Naive B cell (primary cell): ENCODE data around the gene PGPEP1. TPM values are rescaled to one million over a fixed set of nuclear protein-coding genes. Genes with fewer than 3 reads are reported as not detected.
"Not testable (repeated sequence)": the region's sequence is repeated elsewhere in the genome, so short reads cannot be mapped to it uniquely, and the experiment has no call there.

Source experiments
- ATAC-seq, 2 donors: fragments of 150-1000 bp; cut with Tn5 transposase; 2 replicates each; pipeline ENCODE4 v1.10.0; 2021; ENCODE audit warnings: low read depth in 2 of 2, mild to moderate bottlenecking in 2 of 2, moderate library complexity in 2 of 2
- DNase-seq: peaks from one replicate; pipeline ENCODE4 v3.0.0; 2022
- H3K27ac Mint-ChIP-seq, 6 donors: one replicate each; pipeline ENCODE4 v1.8.0; 2020 to 2022; ENCODE audit warnings: mild to moderate bottlenecking in 6 of 6, mixed read lengths in 6 of 6, moderate library complexity in 5 of 6, inconsistent platforms in 2 of 6
- H3K27me3 Mint-ChIP-seq, 3 donors: one replicate each; pipeline ENCODE4 v1.8.0; 2021 to 2022; ENCODE audit warnings: mixed read lengths in 3 of 3, mild to moderate bottlenecking in 1 of 3
- H3K36me3 Mint-ChIP-seq, 2 donors: one replicate each; pipeline ENCODE4 v1.8.0; 2020 to 2022; ENCODE audit warnings: mixed read lengths in 2 of 2, inconsistent platforms in 1 of 2, mild to moderate bottlenecking in 1 of 2
- H3K4me1 Mint-ChIP-seq, 3 donors: one replicate each; pipeline ENCODE4 v1.8.0; 2020 to 2022; ENCODE audit warnings: mixed read lengths in 3 of 3, inconsistent platforms in 1 of 3, mild to moderate bottlenecking in 1 of 3, moderate library complexity in 1 of 3
- H3K4me3 Mint-ChIP-seq, 8 donors: one replicate each; pipeline ENCODE4 v1.8.0; 2020 to 2022; ENCODE audit warnings: mild to moderate bottlenecking in 8 of 8, mixed read lengths in 8 of 8, moderate library complexity in 8 of 8, inconsistent platforms in 2 of 8
- H3K9me3 Mint-ChIP-seq, 7 donors: one replicate each; pipeline ENCODE4 v1.8.0; 2020 to 2022; ENCODE audit warnings: mixed read lengths in 7 of 7, mild to moderate bottlenecking in 5 of 7, inconsistent platforms in 2 of 7, moderate library complexity in 1 of 7
- polyA plus RNA-seq, 6 donors: library from polyadenylated mRNA; unstranded; fragments of 300-500 nt; fragmentation: Illumina TruSeq; gene quantifications; one replicate each; pipeline ENCODE4 v1.2.3, GENCODE V29; 2021; ENCODE audit warnings: low read depth in 6 of 6

Gene PGPEP1
- polyA plus RNA-seq, 6 donors from 2014 or later, result 4.0 to 11.8 (median 8.0) TPM

- no peak for DNase-seq
- Mint-ChIP-seq H3K36me3 (peaks cover 7 to 10% of the 10 kb centered on the region in 2 donors), H3K9me3 (no peaks in the 10 kb centered on the region), H3K27ac (no peak overlapping the region), H3K4me1 (peaks cover 4 to 12% (median 12%) of the 10 kb centered on the region in 3 donors), H3K27me3 (peaks cover 0 to 3% (median 0%) of the 10 kb centered on the region in 3 donors), H3K4me3 (no peak overlapping the region)
- no peak for ATAC-seq
These were observed 28.3 kb downstream of the PGPEP1 start for GRCh38 chr19:18368504-18369222.

DNA sequence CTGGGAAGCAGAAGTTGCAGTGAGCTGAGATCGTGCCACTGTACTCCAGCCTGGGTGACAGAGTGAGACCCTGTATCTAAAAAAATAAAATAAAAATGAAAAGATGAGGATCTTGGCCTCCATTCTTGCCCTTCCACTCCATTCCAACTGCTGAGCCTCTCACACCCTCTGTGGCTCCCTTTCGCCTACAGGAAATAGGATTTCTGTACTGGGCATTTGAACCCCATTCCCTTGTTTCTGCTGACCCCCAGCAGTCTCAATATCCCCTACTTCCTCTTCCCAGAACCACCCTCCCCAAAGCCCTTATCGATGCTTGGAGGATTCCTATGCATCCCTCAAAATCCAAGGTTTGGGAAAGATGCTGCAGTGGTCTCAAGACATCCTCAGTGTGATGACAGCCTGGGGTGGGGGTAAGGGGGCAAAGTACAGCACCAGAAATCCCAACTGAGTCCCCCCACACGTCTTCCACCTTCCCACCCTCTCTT, 33.1 kb downstream of the PGPEP1 start:
- Mint-ChIP-seq H3K4me3 (peak overlapping the region in 1 of 8 donors; percentile 2), H3K27ac (peak overlapping the region in 2 of 6 donors; percentile 29 to 67), H3K4me1 (peaks cover 11 to 19% (median 12%) of the 10 kb centered on the region in 3 donors)

DNA sequence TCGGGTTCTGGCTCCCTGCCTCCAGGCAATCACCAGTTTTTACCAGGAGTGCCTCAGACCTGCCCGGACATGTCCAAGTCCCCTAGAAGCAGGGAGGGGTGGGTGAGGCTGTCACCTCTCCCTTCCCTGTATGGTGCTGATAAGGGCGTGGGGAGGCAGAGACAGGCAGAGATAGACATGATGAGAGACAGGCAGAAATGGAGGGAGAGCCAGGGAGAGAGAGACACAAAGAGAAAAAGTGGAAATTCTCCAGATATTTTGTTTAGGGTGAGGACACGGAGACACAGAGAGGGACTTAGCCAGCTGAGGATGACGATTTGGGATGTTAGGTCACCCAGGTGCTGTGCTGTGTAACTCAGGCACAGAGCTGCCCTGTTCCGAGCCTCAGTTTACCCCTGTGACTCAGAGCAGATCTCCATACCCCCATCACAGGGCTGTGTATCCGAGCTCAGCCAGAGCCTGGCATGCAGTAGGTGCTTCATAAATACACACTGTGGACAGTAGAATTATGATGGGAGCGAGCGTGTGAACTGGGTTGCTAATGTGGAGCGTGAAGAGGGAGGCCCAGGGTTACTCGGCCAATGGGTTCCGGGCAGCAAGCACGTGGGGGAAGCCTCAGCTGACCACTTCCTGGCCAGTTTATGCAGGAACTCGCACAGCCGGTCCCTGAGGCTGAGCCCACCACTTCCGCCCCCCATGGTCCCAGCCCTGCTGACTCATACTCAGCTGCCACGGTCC, 33.7 kb downstream of the PGPEP1 start:
- H3K9me3 Mint-ChIP-seq, result no peaks in the 10 kb centered on the region
- peak overlapping the region in 2 of 6 donors; percentile 29 to 75 for H3K27ac Mint-ChIP-seq
- peak overlapping the region in 5 of 8 donors; percentile 2 to 84 (median 59) for H3K4me3 Mint-ChIP-seq
- peaks cover 0 to 10% (median 5%) of the 10 kb centered on the region in 3 donors for H3K27me3 Mint-ChIP-seq
- no peak for DNase-seq
- no peaks in the 10 kb centered on the region for H3K36me3 Mint-ChIP-seq
- H3K4me1 Mint-ChIP-seq, result peaks cover 11 to 19% (median 12%) of the 10 kb centered on the region in 3 donors
- peak; percentile 50 to 52 for ATAC-seq

More for the DNA sequence above, 33.1 kb downstream of the PGPEP1 start:
- Mint-ChIP-seq H3K36me3 (no peaks in the 10 kb centered on the region), H3K9me3 (no peaks in the 10 kb centered on the region), H3K27me3 (peaks cover 0 to 10% (median 5%) of the 10 kb centered on the region in 3 donors)
- DNase-seq, result no peak
- ATAC-seq, result no peak

DNA sequence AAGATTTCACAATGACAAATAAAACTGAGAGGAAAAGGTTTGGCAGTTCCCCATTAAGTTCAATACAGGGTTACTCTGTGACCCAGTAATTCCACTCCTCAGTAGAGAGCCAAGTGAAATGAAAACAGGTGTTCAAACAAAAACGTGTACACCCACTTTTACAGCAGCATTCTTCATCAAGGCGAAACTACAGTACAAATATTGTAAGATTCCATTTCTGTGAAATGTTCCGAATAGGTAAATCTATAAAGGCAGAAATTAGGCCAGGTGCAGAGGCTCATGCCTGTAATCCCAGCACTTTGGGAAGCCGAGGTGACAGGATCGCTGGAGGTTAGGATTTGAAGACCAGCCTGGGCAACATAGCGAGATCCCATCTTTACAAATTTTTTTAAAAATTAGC, 36.6 kb downstream of the PGPEP1 start:
- Mint-ChIP-seq H3K27me3 (peaks cover 10 to 16% (median 13%) of the 10 kb centered on the region in 3 donors), H3K27ac (peak overlapping the region in 1 of 6 donors; percentile 32), H3K36me3 (no peaks in the 10 kb centered on the region), H3K4me3 (no peak overlapping the region), H3K4me1 (peaks cover 11 to 19% (median 12%) of the 10 kb centered on the region in 3 donors), H3K9me3 (no peaks in the 10 kb centered on the region)
- no peak for ATAC-seq
- no peak for DNase-seq

DNA sequence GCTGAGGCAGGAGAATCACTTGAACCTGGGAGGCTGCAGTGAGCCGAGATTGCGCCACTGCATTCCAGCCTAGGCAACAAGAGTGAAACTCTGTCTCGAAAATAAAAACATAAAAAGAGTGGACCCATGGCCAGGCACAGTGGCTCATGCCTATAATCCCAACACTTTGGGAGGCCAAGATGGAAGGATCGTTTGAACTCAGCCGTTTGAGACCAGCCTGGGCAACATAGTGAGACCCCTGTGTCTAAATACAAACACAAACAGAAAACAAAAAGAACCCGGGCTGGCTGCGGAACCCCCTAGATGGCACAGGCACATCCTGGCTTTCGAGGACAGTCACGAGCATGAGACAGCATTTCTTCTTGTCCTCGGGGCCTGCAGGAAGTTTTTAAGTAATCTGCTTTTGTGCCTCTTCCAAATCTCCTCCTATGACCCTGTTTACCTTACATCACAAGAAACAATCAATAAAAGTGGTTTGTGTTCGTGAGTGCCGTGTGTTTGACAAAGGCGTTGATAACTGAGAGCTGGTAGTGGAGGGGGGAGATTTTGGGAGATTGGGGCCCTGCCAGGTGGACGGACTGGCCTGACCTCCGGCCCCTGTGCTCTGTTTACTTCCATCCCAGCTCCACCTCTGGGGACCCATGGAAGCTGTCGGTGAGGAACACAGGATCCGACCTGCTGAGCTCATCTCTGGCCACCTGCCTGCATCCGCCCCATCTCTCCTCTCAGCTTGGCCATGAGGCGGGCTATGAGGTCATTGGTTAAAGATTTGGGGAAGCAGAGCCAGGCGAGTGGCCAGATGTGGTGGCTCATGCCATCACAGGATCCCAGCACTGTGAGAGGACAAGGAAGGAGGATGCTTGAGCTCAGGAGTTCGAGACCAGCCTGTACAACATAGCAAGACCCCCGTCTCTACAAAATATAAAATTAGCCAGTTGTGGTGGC, 39.7 kb downstream of the PGPEP1 start:
- DNase-seq (no peak), ATAC-seq (no peak)
- H3K9me3 Mint-ChIP-seq, result no peaks in the 10 kb centered on the region
- H3K4me1 Mint-ChIP-seq, result peaks cover 0 to 2% (median 0%) of the 10 kb centered on the region in 3 donors
- no peak overlapping the region for H3K27ac Mint-ChIP-seq
- peak overlapping the region in 1 of 8 donors; percentile 10 for H3K4me3 Mint-ChIP-seq
- H3K27me3 Mint-ChIP-seq, result peaks cover 8 to 21% (median 17%) of the 10 kb centered on the region in 3 donors
- no peaks in the 10 kb centered on the region for H3K36me3 Mint-ChIP-seq

DNA sequence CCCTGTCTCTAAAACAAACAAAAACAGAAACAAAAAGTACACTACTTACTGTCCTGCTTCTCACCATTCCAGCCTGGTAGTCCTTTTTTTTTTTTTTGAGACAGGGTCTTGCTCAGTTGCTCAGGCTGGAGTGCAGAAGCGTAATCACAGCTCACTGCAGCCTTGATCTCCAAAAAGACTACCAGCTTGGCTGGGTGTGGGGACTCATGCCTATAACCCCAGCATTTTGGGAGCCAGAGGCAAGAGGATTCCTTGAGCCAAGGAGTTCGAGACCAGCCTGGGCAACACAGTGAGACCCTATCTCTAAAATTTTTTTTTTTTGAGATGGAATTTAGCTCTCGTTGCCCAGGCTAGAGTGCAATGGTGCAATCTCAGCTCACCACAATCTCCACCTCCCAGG, 40.4 kb downstream of the PGPEP1 start:
- Mint-ChIP-seq H3K4me1 (peaks cover 0 to 4% (median 0%) of the 10 kb centered on the region in 3 donors), H3K9me3 (peaks cover 0 to 1% (median 0%) of the 10 kb centered on the region in 7 donors), H3K27ac (no peak overlapping the region), H3K4me3 (no peak overlapping the region), H3K36me3 (no peaks in the 10 kb centered on the region), H3K27me3 (peaks cover 8 to 21% (median 17%) of the 10 kb centered on the region in 3 donors)
- ATAC-seq, result no peak
- DNase-seq, result no peak

GRCh38 chr19:18383622-18384021, 43.2 kb downstream of the PGPEP1 start:
- H3K36me3 Mint-ChIP-seq, ATAC-seq, H3K4me3 Mint-ChIP-seq, DNase-seq, H3K9me3 Mint-ChIP-seq: not testable (repeated sequence)
- Mint-ChIP-seq H3K27ac (peak overlapping the region in 1 of 6 donors; percentile 49), H3K4me1 (peaks cover 4 to 24% (median 13%) of the 10 kb centered on the region in 3 donors), H3K27me3 (peaks cover 8 to 21% (median 13%) of the 10 kb centered on the region in 3 donors)

DNA sequence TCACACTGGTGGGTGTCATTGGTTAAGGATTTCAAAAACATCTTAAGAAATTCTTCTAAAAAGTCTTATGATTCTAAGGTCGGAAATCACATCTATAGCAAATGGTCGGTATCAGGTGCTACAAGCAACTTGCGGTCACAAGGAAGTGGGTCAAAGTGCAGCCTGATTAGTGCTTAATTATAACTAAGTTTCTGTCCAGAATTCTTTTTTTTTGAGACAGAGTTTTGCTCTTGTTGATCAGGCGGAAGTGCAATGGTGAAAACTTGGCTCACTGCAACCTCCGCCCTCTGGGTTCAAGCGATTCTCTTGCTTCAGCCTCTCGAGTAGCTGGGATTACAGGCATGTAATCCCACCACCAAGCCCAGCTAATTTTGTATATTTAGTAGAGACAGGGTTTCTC, 44.4 kb downstream of the PGPEP1 start:
- peaks cover 0 to 2% (median 0%) of the 10 kb centered on the region in 7 donors for H3K9me3 Mint-ChIP-seq
- H3K4me1 Mint-ChIP-seq, result peaks cover 8 to 34% (median 13%) of the 10 kb centered on the region in 3 donors
- no peak overlapping the region for H3K27ac Mint-ChIP-seq
- ATAC-seq (no peak), DNase-seq (no peak)
- H3K36me3 Mint-ChIP-seq, result no peaks in the 10 kb centered on the region
- peaks cover 7 to 21% (median 13%) of the 10 kb centered on the region in 3 donors for H3K27me3 Mint-ChIP-seq
- H3K4me3 Mint-ChIP-seq, result no peak overlapping the region

DNA sequence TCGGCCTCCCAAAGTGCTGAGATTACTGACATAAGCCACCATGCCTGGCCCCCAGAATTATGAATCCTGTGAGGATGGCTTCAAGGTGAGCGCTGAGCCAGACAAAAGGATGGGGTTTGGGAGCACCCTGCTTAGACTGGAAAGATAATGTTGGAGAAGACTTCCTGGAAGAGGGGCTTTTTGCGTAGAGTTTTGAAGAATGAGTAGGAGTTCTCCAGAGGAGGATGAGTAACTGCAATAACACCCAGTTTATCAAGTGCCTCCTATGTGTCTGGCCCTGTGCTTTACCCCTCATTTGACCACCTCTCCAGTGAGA, 44.9 kb downstream of the PGPEP1 start:
- ATAC-seq (no peak), DNase-seq (no peak)
- peaks cover 0 to 2% (median 0%) of the 10 kb centered on the region in 7 donors for H3K9me3 Mint-ChIP-seq
- H3K27me3 Mint-ChIP-seq, result peaks cover 2 to 15% (median 9%) of the 10 kb centered on the region in 3 donors
- peaks cover 0 to 5% of the 10 kb centered on the region in 2 donors for H3K36me3 Mint-ChIP-seq
- H3K27ac Mint-ChIP-seq, result no peak overlapping the region
- H3K4me3 Mint-ChIP-seq, result no peak overlapping the region
- peaks cover 8 to 34% (median 13%) of the 10 kb centered on the region in 3 donors for H3K4me1 Mint-ChIP-seq

DNA sequence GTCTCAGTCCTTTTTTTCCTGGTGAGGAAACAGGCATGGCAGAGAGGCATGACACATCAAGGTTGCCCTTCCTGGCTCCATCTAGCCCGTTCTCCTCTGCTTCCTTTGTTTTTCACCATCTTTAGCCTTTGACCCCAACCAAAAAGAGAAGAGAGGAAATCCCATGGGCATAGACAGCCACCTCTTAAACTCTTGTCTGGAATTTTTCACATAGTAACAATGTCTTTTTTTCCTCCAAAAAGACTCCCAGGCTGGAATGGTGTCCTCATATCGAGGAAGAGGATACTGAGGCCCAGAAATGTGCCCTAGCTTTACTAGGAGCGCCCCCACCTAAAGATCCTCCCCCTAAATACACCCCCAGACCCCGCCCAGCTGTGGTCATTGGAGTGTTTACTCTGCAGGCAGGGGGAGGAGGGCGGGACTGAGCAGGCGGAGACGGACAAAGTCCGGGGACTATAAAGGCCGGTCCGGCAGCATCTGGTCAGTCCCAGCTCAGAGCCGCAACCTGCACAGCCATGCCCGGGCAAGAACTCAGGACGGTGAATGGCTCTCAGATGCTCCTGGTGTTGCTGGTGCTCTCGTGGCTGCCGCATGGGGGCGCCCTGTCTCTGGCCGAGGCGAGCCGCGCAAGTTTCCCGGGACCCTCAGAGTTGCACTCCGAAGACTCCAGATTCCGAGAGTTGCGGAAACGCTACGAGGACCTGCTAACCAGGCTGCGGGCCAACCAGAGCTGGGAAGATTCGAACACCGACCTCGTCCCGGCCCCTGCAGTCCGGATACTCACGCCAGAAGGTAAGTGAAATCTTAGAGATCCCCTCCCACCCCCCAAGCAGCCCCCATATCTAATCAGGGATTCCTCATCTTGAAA, 45.5 kb downstream of the PGPEP1 start, which contains the start of gene GDF15:
TSS of gene GDF15 (plus strand) at position 484 of the 868 bp plus-strand sequence. CDS start at position 516, 32 bp downstream.
- H3K27ac Mint-ChIP-seq, result peak within 1 kb of the TSS in 2 of 6 donors; percentile 47 to 69
- no peak for ATAC-seq
- H3K4me3 Mint-ChIP-seq, result peak within 1 kb of the TSS in 1 of 8 donors; percentile 71
- DNase-seq, result no peak
- H3K36me3 Mint-ChIP-seq, result peaks cover 0 to 11% of the 10 kb centered on the region in 2 donors
- H3K27me3 Mint-ChIP-seq, result peaks cover 0 to 12% (median 9%) of the 10 kb centered on the region in 3 donors
- peaks cover 12 to 35% (median 16%) of the 10 kb centered on the region in 3 donors for H3K4me1 Mint-ChIP-seq
- H3K9me3 Mint-ChIP-seq, result peaks cover 0 to 4% (median 2%) of the 10 kb centered on the region in 7 donors

DNA sequence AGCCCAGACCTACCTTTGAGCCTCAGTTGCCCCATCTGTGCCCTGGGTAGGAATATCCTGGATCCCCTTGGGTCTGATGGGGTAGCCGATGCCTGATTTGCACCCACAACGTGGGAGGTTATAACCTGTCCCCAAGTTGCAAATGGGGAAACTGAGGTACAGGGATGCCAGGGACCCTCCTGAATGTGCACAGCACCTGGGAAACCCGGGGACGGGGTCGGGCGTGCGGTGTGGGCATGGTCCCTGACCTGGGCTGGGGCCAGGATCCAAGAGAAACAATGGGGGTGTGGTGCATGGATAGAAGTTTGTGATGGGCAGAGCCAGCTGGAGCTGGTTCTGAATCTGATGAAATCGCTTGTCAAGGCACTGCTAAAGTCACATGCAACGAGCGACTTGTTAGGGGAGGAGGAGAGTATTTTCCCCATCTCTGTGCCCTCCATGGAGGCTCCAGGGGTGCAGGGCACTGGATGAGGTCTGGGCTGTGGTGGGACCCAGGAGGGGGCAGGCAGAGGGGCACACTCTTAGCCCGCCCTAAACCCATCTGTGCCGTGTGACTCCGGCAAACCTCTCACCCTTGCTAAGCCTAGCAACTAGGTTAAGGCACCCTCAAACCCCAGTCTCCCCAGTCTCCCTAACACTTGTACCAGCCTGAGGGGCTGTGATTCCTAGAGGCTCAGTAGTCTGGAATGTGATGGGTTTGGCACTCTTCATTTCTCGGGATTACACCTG, 46.3 kb downstream of the PGPEP1 start:
- DNase-seq (no peak), ATAC-seq (no peak)
- peaks cover 0 to 4% (median 2%) of the 10 kb centered on the region in 7 donors for H3K9me3 Mint-ChIP-seq
- H3K36me3 Mint-ChIP-seq, result peaks cover 0 to 13% of the 10 kb centered on the region in 2 donors
- H3K27ac Mint-ChIP-seq, result peak overlapping the region in 2 of 6 donors; percentile 47 to 69
- peaks cover 0 to 12% (median 9%) of the 10 kb centered on the region in 3 donors for H3K27me3 Mint-ChIP-seq
- H3K4me1 Mint-ChIP-seq, result peaks cover 15 to 38% (median 21%) of the 10 kb centered on the region in 3 donors
- peak overlapping the region in 2 of 8 donors; percentile 20 to 76 for H3K4me3 Mint-ChIP-seq
